ENCODE results near the gene BCL11B. TPM values are rescaled to one million over a fixed set of nuclear protein-coding genes. Genes with fewer than 3 reads are reported as not detected.

Gene BCL11B
- total RNA-seq, 1 donor from 2014 or later, result 2.6 TPM

DNA sequence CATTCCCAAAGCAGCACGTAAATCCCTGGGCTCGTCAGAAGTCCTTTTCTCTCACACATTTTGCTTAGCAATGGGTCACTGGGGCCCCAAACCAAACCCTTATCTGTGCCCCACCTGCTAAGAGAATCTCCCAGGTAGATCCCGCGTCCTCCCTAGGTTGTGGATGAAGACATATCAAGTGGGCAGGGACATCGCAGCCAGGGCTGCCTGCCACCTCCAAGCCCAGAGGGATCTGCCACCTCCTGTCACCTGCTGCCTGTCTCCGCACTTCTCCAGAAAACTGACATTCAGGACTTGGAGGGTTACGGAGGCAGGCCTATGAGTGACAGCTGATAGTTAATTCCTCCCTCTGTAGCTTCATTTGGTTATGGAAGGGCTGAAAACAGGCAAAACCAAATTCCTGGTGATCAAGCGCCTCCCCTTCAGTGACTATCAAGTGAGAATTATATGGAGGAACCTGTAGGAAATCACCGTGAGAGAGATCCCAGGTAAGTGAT lies 19.5 kb downstream of the BCL11B start:
- Mint-ChIP-seq H3K4me3 (ENCODE audit: unreplicated experiment) (no peak overlapping the region), H3K27ac (ENCODE audit: unreplicated experiment) (no peak overlapping the region), H3K27me3 (ENCODE audit: unreplicated experiment) (no peaks in the 10 kb centered on the region), H3K4me1 (ENCODE audit: low read depth, unreplicated experiment) (peaks cover 10% of the 10 kb centered on the region), H3K36me3 (ENCODE audit: unreplicated experiment) (no peaks in the 10 kb centered on the region), H3K9me3 (ENCODE audit: unreplicated experiment) (no peaks in the 10 kb centered on the region)
- no peak for DNase-seq
- TF ChIP-seq, protein P1, sequence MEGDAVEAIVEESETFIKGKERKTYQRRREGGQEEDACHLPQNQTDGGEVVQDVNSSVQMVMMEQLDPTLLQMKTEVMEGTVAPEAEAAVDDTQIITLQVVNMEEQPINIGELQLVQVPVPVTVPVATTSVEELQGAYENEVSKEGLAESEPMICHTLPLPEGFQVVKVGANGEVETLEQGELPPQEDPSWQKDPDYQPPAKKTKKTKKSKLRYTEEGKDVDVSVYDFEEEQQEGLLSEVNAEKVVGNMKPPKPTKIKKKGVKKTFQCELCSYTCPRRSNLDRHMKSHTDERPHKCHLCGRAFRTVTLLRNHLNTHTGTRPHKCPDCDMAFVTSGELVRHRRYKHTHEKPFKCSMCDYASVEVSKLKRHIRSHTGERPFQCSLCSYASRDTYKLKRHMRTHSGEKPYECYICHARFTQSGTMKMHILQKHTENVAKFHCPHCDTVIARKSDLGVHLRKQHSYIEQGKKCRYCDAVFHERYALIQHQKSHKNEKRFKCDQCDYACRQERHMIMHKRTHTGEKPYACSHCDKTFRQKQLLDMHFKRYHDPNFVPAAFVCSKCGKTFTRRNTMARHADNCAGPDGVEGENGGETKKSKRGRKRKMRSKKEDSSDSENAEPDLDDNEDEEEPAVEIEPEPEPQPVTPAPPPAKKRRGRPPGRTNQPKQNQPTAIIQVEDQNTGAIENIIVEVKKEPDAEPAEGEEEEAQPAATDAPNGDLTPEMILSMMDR (IDR thresholded peaks at IDR 0.05; ENCODE audit: partially characterized antibody, unreplicated experiment), result no peak

DNA sequence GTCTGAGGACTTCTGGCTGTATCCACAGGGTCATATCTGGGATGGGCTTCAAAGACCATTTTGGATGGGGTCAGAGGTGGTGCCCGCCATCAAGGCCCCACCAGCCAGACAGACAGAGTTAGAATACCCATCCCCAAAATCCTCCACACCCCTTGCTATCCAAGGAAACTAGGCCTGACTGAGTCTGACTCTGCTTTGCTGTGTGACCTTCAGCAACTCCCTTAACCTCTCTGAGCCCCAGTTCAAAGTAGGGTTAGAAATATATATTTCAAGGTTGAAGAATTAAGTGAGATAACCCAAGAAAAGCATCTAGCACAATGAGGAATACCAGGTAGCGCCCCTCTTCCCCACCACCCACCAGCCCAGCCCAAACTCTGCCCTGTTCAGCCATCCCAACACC lies 20.3 kb downstream of the BCL11B start:
- no peak for DNase-seq
- Mint-ChIP-seq H3K4me3 (ENCODE audit: unreplicated experiment) (no peak overlapping the region), H3K4me1 (ENCODE audit: low read depth, unreplicated experiment) (peaks cover 13% of the 10 kb centered on the region), H3K27ac (ENCODE audit: unreplicated experiment) (no peak overlapping the region), H3K36me3 (ENCODE audit: unreplicated experiment) (no peaks in the 10 kb centered on the region), H3K27me3 (ENCODE audit: unreplicated experiment) (peaks cover 2% of the 10 kb centered on the region), H3K9me3 (ENCODE audit: unreplicated experiment) (peaks cover 2% of the 10 kb centered on the region)
- TF ChIP-seq, protein P1 (IDR thresholded peaks at IDR 0.05; ENCODE audit: partially characterized antibody, unreplicated experiment), result no peak

DNA sequence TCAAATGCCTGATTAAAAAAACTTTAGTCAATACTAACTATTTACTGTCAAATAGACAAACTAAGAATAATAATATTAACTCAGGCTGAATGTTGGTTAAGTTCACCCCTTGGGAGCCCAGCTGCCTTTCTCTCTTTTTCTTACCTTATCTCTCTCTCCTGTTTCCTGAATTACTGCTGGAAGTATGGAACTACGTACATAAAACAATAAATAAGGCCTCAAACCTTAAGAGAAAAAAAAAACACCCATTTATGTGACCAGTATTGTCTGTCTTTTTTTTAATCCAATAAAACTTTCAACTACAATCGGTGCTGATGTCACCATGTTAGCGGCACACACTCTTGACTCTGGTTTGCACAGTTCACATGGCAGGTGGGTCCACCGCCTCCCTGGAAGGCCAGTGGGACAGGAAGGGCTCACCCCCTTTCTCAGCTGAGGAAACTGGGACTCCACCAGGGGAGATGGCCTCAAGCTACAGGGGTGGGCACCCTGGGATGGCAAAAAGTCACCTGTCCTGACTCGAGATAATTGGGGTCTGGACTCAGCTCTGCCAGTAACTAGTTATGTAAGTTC lies 21.3 kb downstream of the BCL11B start:
- no peaks in the 10 kb centered on the region for H3K36me3 Mint-ChIP-seq (ENCODE audit: unreplicated experiment)
- no peak overlapping the region for H3K27ac Mint-ChIP-seq (ENCODE audit: unreplicated experiment)
- TF ChIP-seq, protein P1 (IDR thresholded peaks at IDR 0.05; ENCODE audit: partially characterized antibody, unreplicated experiment), result no peak
- peaks cover 2% of the 10 kb centered on the region for H3K9me3 Mint-ChIP-seq (ENCODE audit: unreplicated experiment)
- peaks cover 2% of the 10 kb centered on the region for H3K27me3 Mint-ChIP-seq (ENCODE audit: unreplicated experiment)
- H3K4me1 Mint-ChIP-seq (ENCODE audit: low read depth, unreplicated experiment), result peaks cover 13% of the 10 kb centered on the region
- DNase-seq, result no peak
- no peak overlapping the region for H3K4me3 Mint-ChIP-seq (ENCODE audit: unreplicated experiment)

DNA sequence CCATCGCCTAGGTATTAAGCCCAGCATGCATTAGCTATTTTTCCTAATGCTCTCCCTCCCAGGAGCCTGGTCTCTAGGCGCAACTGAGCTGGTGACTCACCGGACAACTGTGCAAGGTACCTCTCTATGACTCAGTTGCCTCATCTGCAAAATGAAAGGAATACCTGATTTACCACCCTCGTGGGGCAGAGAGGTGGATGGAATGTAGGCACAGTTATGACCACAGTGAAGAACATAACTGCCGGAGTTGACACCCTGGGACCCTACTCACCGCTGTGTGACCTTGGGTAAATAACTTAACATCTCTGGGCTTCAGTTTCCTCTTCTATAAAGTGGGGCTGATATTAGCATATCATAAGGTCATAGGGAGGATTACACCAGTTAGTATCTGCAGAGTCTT lies 22.6 kb downstream of the BCL11B start:
- Mint-ChIP-seq H3K27me3 (ENCODE audit: unreplicated experiment) (peaks cover 6% of the 10 kb centered on the region), H3K27ac (ENCODE audit: unreplicated experiment) (no peak overlapping the region), H3K36me3 (ENCODE audit: unreplicated experiment) (no peaks in the 10 kb centered on the region), H3K9me3 (ENCODE audit: unreplicated experiment) (peaks cover 5% of the 10 kb centered on the region), H3K4me1 (ENCODE audit: low read depth, unreplicated experiment) (peaks cover 13% of the 10 kb centered on the region), H3K4me3 (ENCODE audit: unreplicated experiment) (no peak overlapping the region)
- no peak for DNase-seq
- TF ChIP-seq, protein P1 (IDR thresholded peaks at IDR 0.05; ENCODE audit: partially characterized antibody, unreplicated experiment), result no peak

DNA sequence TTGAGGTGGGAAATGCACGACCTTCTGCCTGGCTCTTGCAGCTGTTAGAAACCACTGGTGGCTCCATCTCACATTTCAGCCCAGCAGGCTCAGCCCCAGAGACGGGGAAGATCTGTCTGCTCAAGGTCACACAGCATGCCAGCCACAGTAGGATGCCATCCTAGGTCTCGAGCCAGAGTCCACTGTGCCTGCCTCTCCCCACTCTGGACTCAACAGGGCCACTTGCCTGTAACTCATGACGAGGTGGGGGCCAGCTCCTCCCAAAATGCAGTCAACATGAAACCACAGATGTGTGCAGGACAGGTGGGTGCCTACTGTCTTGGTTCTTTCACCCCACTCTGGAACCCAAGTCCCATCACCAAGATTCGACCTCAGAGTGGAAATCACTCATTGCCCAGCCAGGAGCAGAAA lies 23.2 kb downstream of the BCL11B start:
- Mint-ChIP-seq H3K4me1 (ENCODE audit: low read depth, unreplicated experiment) (peaks cover 16% of the 10 kb centered on the region), H3K4me3 (ENCODE audit: unreplicated experiment) (no peak overlapping the region), H3K27me3 (ENCODE audit: unreplicated experiment) (peaks cover 8% of the 10 kb centered on the region), H3K27ac (ENCODE audit: unreplicated experiment) (no peak overlapping the region), H3K9me3 (ENCODE audit: unreplicated experiment) (peaks cover 5% of the 10 kb centered on the region), H3K36me3 (ENCODE audit: unreplicated experiment) (no peaks in the 10 kb centered on the region)
- DNase-seq, result no peak
- TF ChIP-seq, protein P1 (IDR thresholded peaks at IDR 0.05; ENCODE audit: partially characterized antibody, unreplicated experiment), result no peak

Data from glutamatergic neuron (in vitro differentiated cells).